GM12872 (cell line): Measurements from ENCODE around the gene VPS41.

Source experiments
- CTCF ChIP-seq: IDR thresholded peaks from 3 replicates; pipeline ENCODE4 v1.5.1; 2011; ENCODE audit warnings: low read depth, mild to moderate bottlenecking, low read length, moderate library complexity; ENCODE audit not compliant: insufficient read depth

Gene VPS41

GRCh38 chr7:38825721-38826440 lies 83.1 kb downstream of the VPS41 start:
- TF ChIP-seq CTCF: no peak

GRCh38 chr7:38824948-38825347 lies 84.0 kb downstream of the VPS41 start:
- no peak for TF ChIP-seq CTCF

- TF ChIP-seq CTCF: no peak
These were observed 86.4 kb downstream of the VPS41 start for GRCh38 chr7:38822549-38822948.

GRCh38 chr7:38820571-38820970 lies 88.4 kb downstream of the VPS41 start:
- no peak for TF ChIP-seq CTCF

- no peak for TF ChIP-seq CTCF
These were observed 89.5 kb downstream of the VPS41 start for GRCh38 chr7:38819463-38819862.

GRCh38 chr7:38817526-38817925 lies 91.5 kb downstream of the VPS41 start:
- no peak for TF ChIP-seq CTCF

- no peak for TF ChIP-seq CTCF
These were observed 95.2 kb downstream of the VPS41 start for GRCh38 chr7:38813768-38814167.
